HEK293 (cell line): ENCODE data around the gene TRIM2.

Experiments
- CTCF ChIA-PET: fragments of 350-600 bp; formaldehyde crosslinking; extraction: SDS; loops from one replicate; lab custom pipeline; 2021; ENCODE audit warnings: antibody characterized with exemption; lab: Yijun Ruan, JAX
- POLR2A ChIA-PET: fragments of 300-600 bp; formaldehyde crosslinking; extraction: SDS; loops from one replicate; lab custom pipeline; 2020; ENCODE audit warnings: antibody characterized with exemption, inconsistent platforms; lab: Yijun Ruan, JAX
- H3K27ac ChIP-seq: fragments of 200-500 bp; sonication (Bioruptor generic); 2 replicates; pipeline ENCODE4 v1.5.1; 2014; ENCODE audit warnings: low read depth, low read length, control low read depth, inconsistent platforms; ENCODE audit errors: extremely low read depth
- H3K36me3 ChIP-seq, 2 experiments: fragments of 200-500 bp in 1 of 2; sonication (Bioruptor generic) in 1 of 2; 1 replicate in 1 of 2; 2 replicates in 1 of 2; pipeline ENCODE4 v1.5.1; 2014 to 2017; ENCODE audit warnings: inconsistent platforms in 2 of 2, low read length in 2 of 2; ENCODE audit not compliant: control insufficient read depth in 2 of 2, insufficient read depth in 1 of 2
- H3K4me1 ChIP-seq: fragments of 200-500 bp; sonication (Bioruptor generic); 2 replicates; pipeline ENCODE4 v1.5.1; 2014; ENCODE audit warnings: mild to moderate bottlenecking, low read length, inconsistent platforms; ENCODE audit not compliant: control insufficient read depth, insufficient read depth
- H3K4me3 ChIP-seq: 2 replicates; pipeline ENCODE4 v1.5.1; 2011; ENCODE audit warnings: low read depth, mild to moderate bottlenecking, control low read depth, low read length, moderate library complexity
- H3K9me3 ChIP-seq: fragments of 200-500 bp; sonication (Bioruptor generic); 2 replicates; pipeline ENCODE4 v1.5.1; 2014; ENCODE audit warnings: low read depth, low read length, inconsistent platforms; ENCODE audit not compliant: control insufficient read depth, insufficient read depth
- EGR2 ChIP-seq: fragments of 450-650 bp; formaldehyde crosslinking; IDR thresholded peaks from 2 replicates; pipeline ENCODE4 v1.5.1; 2016; ENCODE audit warnings: low read depth, missing biosample characterization, missing genetic modification characterization
- IKZF3 ChIP-seq: fragments of 450-650 bp; IDR thresholded peaks from 2 replicates; pipeline ENCODE4 v1.5.0; 2018; ENCODE audit warnings: missing biosample characterization, mild to moderate bottlenecking, missing genetic modification characterization, moderate library complexity
- KLF9 ChIP-seq: fragments of 450-650 bp; formaldehyde crosslinking; IDR thresholded peaks from 2 replicates; pipeline ENCODE4 v1.5.1; 2016; ENCODE audit warnings: missing biosample characterization, missing genetic modification characterization, low read depth
- MZF1 ChIP-seq: fragments of 450-650 bp; formaldehyde crosslinking; IDR thresholded peaks from 2 replicates; pipeline ENCODE4 v1.5.1; 2017; ENCODE audit warnings: missing biosample characterization, missing genetic modification characterization, borderline replicate concordance
- TCF7L2 ChIP-seq: IDR thresholded peaks from 2 replicates; pipeline ENCODE4 v1.6.1; 2011; ENCODE audit warnings: low read depth, mild to moderate bottlenecking, inconsistent platforms, low read length, moderate library complexity, borderline replicate concordance
- ZBTB48 ChIP-seq: fragments of 450-650 bp; formaldehyde crosslinking; IDR thresholded peaks from 2 replicates; pipeline ENCODE4 v1.5.1; 2016; ENCODE audit warnings: missing biosample characterization, missing genetic modification characterization
- ZFP69B ChIP-seq: fragments of 450-650 bp; formaldehyde crosslinking; IDR thresholded peaks from 2 replicates; pipeline ENCODE4 v1.5.1; 2016; ENCODE audit warnings: missing biosample characterization, missing genetic modification characterization
- ZNF140 ChIP-seq: fragments of 450-650 bp; formaldehyde crosslinking; IDR thresholded peaks from 2 replicates; pipeline ENCODE4 v1.5.1; 2016; ENCODE audit warnings: missing biosample characterization, missing genetic modification characterization
- ZNF155 ChIP-seq: fragments of 450-650 bp; formaldehyde crosslinking; IDR thresholded peaks from 2 replicates; pipeline ENCODE4 v1.5.1; 2016; ENCODE audit warnings: missing biosample characterization, missing genetic modification characterization
- ZNF2 ChIP-seq: fragments of 450-650 bp; formaldehyde crosslinking; IDR thresholded peaks from 2 replicates; pipeline ENCODE4 v1.5.1; 2016; ENCODE audit warnings: missing biosample characterization, missing genetic modification characterization
- ZNF214 ChIP-seq: fragments of 450-650 bp; formaldehyde crosslinking; IDR thresholded peaks from 2 replicates; pipeline ENCODE4 v1.5.1; 2017; ENCODE audit warnings: missing biosample characterization, mild to moderate bottlenecking, missing genetic modification characterization, borderline replicate concordance
- ZNF341 ChIP-seq: fragments of 450-650 bp; formaldehyde crosslinking; IDR thresholded peaks from 2 replicates; pipeline ENCODE4; 2016; ENCODE audit warnings: low read depth, missing biosample characterization, missing genetic modification characterization
- ZNF391 ChIP-seq: fragments of 450-650 bp; formaldehyde crosslinking; IDR thresholded peaks from 2 replicates; pipeline ENCODE4 v1.5.1; 2016; ENCODE audit warnings: low read depth, missing biosample characterization, missing genetic modification characterization, borderline replicate concordance
- ZNF416 ChIP-seq: fragments of 450-650 bp; formaldehyde crosslinking; IDR thresholded peaks from 2 replicates; pipeline ENCODE4 v1.5.1; 2016; ENCODE audit warnings: missing biosample characterization, missing genetic modification characterization
- ZNF473 ChIP-seq: fragments of 450-650 bp; formaldehyde crosslinking; IDR thresholded peaks from 2 replicates; pipeline ENCODE4 v1.5.1; 2017; ENCODE audit warnings: missing biosample characterization, missing genetic modification characterization
- ZNF555 ChIP-seq: fragments of 450-650 bp; formaldehyde crosslinking; conservative IDR thresholded peaks from 2 replicates; pipeline ENCODE4 v1.5.1; 2017; ENCODE audit warnings: missing biosample characterization, mild to moderate bottlenecking, missing genetic modification characterization, inconsistent platforms
- ZNF560 ChIP-seq: fragments of 450-650 bp; formaldehyde crosslinking; IDR thresholded peaks from 2 replicates; pipeline ENCODE4 v1.5.1; 2017; ENCODE audit warnings: missing biosample characterization, missing genetic modification characterization, borderline replicate concordance
- ZNF658 ChIP-seq: fragments of 450-650 bp; formaldehyde crosslinking; IDR thresholded peaks from 2 replicates; pipeline ENCODE4; 2016; ENCODE audit warnings: missing biosample characterization, missing genetic modification characterization
- ZNF677 ChIP-seq: fragments of 450-650 bp; IDR thresholded peaks from 2 replicates; pipeline ENCODE4 v1.5.0; 2018; ENCODE audit warnings: missing biosample characterization, mild to moderate bottlenecking, missing genetic modification characterization, moderate library complexity
- ZNF792 ChIP-seq: fragments of 450-650 bp; formaldehyde crosslinking; IDR thresholded peaks from 2 replicates; pipeline ENCODE4 v1.5.1; 2016; ENCODE audit warnings: missing biosample characterization, missing genetic modification characterization
- TF ChIP-seq, protein P1 (sequence below): fragments of 450-650 bp; formaldehyde crosslinking; IDR thresholded peaks from 2 replicates; pipeline ENCODE4 v1.5.1; 2017; ENCODE audit warnings: missing biosample characterization, mild to moderate bottlenecking, missing genetic modification characterization, moderate library complexity
- TF ChIP-seq, protein P2 (sequence below): fragments of 450-650 bp; formaldehyde crosslinking; IDR thresholded peaks from 2 replicates; pipeline ENCODE4 v1.5.1; 2017; ENCODE audit warnings: missing biosample characterization, missing genetic modification characterization
- TF ChIP-seq, protein P3 (sequence below): fragments of 450-650 bp; formaldehyde crosslinking; IDR thresholded peaks from 2 replicates; pipeline ENCODE4 v1.5.1; 2016; ENCODE audit warnings: missing biosample characterization, missing genetic modification characterization
- TF ChIP-seq, protein P4 (sequence below): fragments of 450-650 bp; formaldehyde crosslinking; IDR thresholded peaks from 2 replicates; pipeline ENCODE4 v1.5.1; 2017; ENCODE audit warnings: missing biosample characterization, missing genetic modification characterization
- TF ChIP-seq, protein P5 (sequence below): fragments of 450-650 bp; formaldehyde crosslinking; IDR thresholded peaks from 2 replicates; pipeline ENCODE4 v1.5.1; 2016; ENCODE audit warnings: missing biosample characterization, missing genetic modification characterization

TRIM2 gene

DNA sequence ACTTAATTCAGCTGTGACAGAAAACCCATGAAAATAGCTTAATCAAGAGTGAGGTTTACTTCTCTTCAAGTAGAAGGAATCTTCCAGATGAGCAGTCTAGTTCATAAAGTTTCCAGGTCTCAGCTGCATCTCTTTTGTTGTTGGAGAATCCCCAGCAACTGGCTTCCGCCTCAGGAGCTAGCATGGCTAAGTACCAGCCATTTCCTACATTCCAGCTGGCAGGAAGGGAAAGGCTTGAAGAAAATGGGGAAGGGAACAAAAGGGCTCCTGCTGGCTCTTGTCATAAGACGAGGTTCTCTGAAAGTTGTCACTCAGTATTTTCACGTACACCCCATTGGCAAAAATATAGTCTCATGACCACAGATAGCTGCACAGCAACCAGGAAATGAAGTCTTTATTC, 27.3 kb upstream of the TRIM2 start:
- Histone ChIP-seq H3K27ac (no peak overlapping the region), H3K9me3 (no peaks in the 10 kb centered on the region), H3K36me3 (no peaks in the 10 kb centered on the region), H3K4me3 (no peak overlapping the region), H3K4me1 (no peaks in the 10 kb centered on the region; the same call in 1 of the 2 replicates)
- POLR2A ChIA-PET = no interaction called here
- TF ChIP-seq MZF1 = peak; percentile 28; the same call in 1 of the 2 replicates
- TF ChIP-seq TCF7L2 = no peak
- CTCF ChIA-PET = interaction anchor here (0.6 kb wide), 1 partner anchor 34 kb away, joined by 3 read pairs; no protein-coding TSS in a partner anchor

DNA sequence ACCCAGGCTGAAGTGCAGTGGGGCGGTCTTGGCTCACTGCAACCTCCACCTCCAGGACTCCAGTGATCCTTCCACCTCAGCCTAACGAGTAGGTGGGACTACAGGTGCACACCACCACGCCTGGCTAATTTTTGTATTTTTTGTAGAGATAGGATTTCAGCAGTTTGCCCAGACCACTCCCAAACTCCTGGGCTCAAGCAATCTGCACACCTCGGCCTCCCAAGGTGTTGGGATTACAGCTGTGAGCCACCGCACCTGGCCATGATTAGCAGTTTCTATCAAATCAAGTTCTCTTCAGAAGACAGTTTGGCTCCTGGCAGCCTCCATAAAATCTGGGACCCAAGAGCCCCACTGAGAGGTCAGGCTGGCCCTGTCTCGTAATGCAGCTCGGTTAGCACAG, 26.4 kb upstream of the TRIM2 start:
- Histone ChIP-seq H3K27ac (no peak overlapping the region), H3K9me3 (no peaks in the 10 kb centered on the region), H3K4me1 (no peaks in the 10 kb centered on the region; the same call in 1 of the 2 replicates), H3K36me3 (no peaks in the 10 kb centered on the region), H3K4me3 (no peak overlapping the region)
- ChIA-PET CTCF (no interaction called here), POLR2A (no interaction called here)
- TF ChIP-seq, protein P1, sequence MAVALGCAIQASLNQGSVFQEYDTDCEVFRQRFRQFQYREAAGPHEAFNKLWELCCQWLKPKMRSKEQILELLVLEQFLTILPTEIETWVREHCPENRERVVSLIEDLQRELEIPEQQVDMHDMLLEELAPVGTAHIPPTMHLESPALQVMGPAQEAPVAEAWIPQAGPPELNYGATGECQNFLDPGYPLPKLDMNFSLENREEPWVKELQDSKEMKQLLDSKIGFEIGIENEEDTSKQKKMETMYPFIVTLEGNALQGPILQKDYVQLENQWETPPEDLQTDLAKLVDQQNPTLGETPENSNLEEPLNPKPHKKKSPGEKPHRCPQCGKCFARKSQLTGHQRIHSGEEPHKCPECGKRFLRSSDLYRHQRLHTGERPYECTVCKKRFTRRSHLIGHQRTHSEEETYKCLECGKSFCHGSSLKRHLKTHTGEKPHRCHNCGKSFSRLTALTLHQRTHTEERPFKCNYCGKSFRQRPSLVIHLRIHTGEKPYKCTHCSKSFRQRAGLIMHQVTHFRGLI (tag by site-specific recombination) = no peak
- TF ChIP-seq, protein P2, sequence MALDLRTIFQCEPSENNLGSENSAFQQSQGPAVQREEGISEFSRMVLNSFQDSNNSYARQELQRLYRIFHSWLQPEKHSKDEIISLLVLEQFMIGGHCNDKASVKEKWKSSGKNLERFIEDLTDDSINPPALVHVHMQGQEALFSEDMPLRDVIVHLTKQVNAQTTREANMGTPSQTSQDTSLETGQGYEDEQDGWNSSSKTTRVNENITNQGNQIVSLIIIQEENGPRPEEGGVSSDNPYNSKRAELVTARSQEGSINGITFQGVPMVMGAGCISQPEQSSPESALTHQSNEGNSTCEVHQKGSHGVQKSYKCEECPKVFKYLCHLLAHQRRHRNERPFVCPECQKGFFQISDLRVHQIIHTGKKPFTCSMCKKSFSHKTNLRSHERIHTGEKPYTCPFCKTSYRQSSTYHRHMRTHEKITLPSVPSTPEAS (tag by site-specific recombination) = no peak
- TF ChIP-seq ZNF140 = no peak
- TF ChIP-seq, protein P3, sequence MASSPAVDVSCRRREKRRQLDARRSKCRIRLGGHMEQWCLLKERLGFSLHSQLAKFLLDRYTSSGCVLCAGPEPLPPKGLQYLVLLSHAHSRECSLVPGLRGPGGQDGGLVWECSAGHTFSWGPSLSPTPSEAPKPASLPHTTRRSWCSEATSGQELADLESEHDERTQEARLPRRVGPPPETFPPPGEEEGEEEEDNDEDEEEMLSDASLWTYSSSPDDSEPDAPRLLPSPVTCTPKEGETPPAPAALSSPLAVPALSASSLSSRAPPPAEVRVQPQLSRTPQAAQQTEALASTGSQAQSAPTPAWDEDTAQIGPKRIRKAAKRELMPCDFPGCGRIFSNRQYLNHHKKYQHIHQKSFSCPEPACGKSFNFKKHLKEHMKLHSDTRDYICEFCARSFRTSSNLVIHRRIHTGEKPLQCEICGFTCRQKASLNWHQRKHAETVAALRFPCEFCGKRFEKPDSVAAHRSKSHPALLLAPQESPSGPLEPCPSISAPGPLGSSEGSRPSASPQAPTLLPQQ (tag by site-specific recombination) = no peak
- TF ChIP-seq ZBTB48 (tag by site-specific recombination) = no peak
- no peak for TF ChIP-seq ZNF473 (tag by site-specific recombination)
- TF ChIP-seq ZNF555 (tag by site-specific recombination) = no peak
- no peak for TF ChIP-seq ZNF391 (tag by site-specific recombination)
- TF ChIP-seq ZFP69B (tag by site-specific recombination) = no peak
- no peak for TF ChIP-seq ZNF341 (tag by site-specific recombination)
- TF ChIP-seq ZNF416 (tag by site-specific recombination) = no peak

DNA sequence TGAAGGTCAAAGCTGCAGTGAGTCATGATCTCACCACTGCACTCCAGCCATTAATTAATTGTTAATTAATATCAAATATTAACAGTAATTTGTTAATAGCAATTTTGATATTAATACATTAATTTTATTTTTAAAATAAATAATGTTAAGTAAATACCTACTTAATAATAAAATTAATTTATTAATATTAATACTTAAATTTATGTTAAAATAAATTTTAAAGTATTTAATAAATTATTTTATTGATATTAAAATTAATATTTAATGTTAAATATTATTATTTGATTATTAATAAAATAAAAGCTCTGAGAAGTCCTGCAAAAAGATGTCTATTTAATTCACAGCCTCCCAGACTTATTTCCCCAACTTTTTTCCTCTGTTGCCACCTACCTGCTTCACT, 25.1 kb upstream of the TRIM2 start:
- CTCF ChIA-PET = no interaction called here
- POLR2A ChIA-PET = no interaction called here
- Histone ChIP-seq H3K27ac (no peak overlapping the region), H3K9me3 (no peaks in the 10 kb centered on the region), H3K4me1 (no peaks in the 10 kb centered on the region; the same call in 1 of the 2 replicates), H3K4me3 (no peak overlapping the region), H3K36me3 (no peaks in the 10 kb centered on the region)
- TF ChIP-seq ZNF2 (tag by site-specific recombination) (no peak), KLF9 (no peak), ZNF155 (no peak), EGR2 (no peak), ZBTB48 (tag by site-specific recombination) (no peak), ZNF792 (tag by site-specific recombination) (no peak), ZNF677 (tag by site-specific recombination) (no peak), ZNF560 (tag by site-specific recombination) (no peak), ZNF658 (no peak), IKZF3 (no peak), ZNF214 (tag by site-specific recombination) (no peak)
- TF ChIP-seq, protein P4, sequence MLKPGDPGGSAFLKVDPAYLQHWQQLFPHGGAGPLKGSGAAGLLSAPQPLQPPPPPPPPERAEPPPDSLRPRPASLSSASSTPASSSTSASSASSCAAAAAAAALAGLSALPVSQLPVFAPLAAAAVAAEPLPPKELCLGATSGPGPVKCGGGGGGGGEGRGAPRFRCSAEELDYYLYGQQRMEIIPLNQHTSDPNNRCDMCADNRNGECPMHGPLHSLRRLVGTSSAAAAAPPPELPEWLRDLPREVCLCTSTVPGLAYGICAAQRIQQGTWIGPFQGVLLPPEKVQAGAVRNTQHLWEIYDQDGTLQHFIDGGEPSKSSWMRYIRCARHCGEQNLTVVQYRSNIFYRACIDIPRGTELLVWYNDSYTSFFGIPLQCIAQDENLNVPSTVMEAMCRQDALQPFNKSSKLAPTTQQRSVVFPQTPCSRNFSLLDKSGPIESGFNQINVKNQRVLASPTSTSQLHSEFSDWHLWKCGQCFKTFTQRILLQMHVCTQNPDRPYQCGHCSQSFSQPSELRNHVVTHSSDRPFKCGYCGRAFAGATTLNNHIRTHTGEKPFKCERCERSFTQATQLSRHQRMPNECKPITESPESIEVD (tag by site-specific recombination) = no peak
- TF ChIP-seq, protein P5, sequence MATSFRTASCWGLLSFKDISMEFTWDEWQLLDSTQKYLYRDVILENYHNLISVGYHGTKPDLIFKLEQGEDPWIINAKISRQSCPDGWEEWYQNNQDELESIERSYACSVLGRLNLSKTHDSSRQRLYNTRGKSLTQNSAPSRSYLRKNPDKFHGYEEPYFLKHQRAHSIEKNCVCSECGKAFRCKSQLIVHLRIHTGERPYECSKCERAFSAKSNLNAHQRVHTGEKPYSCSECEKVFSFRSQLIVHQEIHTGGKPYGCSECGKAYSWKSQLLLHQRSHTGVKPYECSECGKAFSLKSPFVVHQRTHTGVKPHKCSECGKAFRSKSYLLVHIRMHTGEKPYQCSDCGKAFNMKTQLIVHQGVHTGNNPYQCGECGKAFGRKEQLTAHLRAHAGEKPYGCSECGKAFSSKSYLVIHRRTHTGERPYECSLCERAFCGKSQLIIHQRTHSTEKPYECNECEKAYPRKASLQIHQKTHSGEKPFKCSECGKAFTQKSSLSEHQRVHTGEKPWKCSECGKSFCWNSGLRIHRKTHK (tag by site-specific recombination) = no peak
